Measurements from ENCODE around the gene LYAR. TPM values are rescaled to one million over a fixed set of nuclear protein-coding genes. Genes with fewer than 3 reads are reported as not detected.
A peak's percentile ranks its signal among the peaks of the same experiment; 100 is the strongest.

Gene LYAR
- total and polyA plus RNA-seq, 2 of the 4 experiments (the other 2 are of a cell fraction) = 5.4 to 8.2 TPM

GRCh38 chr4:4308800-4309441, 19.0 kb upstream of the LYAR start:
- Histone ChIP-seq H3K4me2 (ENCODE audit: low read depth, low read length) (peak overlapping the region; percentile 2; the same call in 1 of the 2 replicates), H4K91ac (ENCODE audit: insufficient read depth, low read depth, low read length) (peak overlapping the region; percentile 5; the same call in 1 of the 2 replicates), H3K4me3 (ENCODE audit: insufficient read depth, low read depth, low read length) (no peak overlapping the region), H4K20me1 (ENCODE audit: insufficient read depth, low read length) (0 out of 2 replicates have a peak, but pooled peaks cover 5% of the 10 kb centered on the region), H3K9me3 (ENCODE audit: control insufficient read depth, insufficient read depth, low read length) (no peaks in the 10 kb centered on the region), H3K36me3 (ENCODE audit: control insufficient read depth, insufficient read depth, low read length) (peaks cover 21% of the 10 kb centered on the region), H3K18ac (ENCODE audit: low read depth, low read length) (peak overlapping the region; percentile 38; the same call in 1 of the 2 replicates), H2AFZ (replicated peaks; ENCODE audit: low read length, poor library complexity) (no peak overlapping the region), H2AK5ac (ENCODE audit: low read depth, low read length) (peak overlapping the region; percentile 84), H3K4me1 (ENCODE audit: control insufficient read depth, insufficient read depth, low read length) (peaks cover 9% of the 10 kb centered on the region), H3K79me1 (ENCODE audit: low read depth in 1 of 2, low read length in 2 of 2) (peaks cover 0 to 32% of the 10 kb centered on the region in 2 experiments; a peak in 3 of 4 replicates), H3K27ac (ENCODE audit: insufficient read depth, low read length) (no peak overlapping the region), H2AK9ac (replicated peaks; ENCODE audit: low read depth, low read length, poor library complexity) (no peak overlapping the region), H3K56ac (ENCODE audit: extremely low read depth, insufficient read depth, low read length) (peak overlapping the region; percentile 7; the same call in 1 of the 2 replicates), H2BK5ac (ENCODE audit: low read depth, low read length, poor library complexity, severe bottlenecking) (peak overlapping the region; percentile 67), H2BK15ac (ENCODE audit: low read depth, low read length) (peak overlapping the region; percentile 7; the same call in 1 of the 3 replicates), H3K27me3 (ENCODE audit: control insufficient read depth, insufficient read depth, low read length) (no peaks in the 10 kb centered on the region), H3K9me1 (ENCODE audit: insufficient read depth, low read length) (peaks cover 10% of the 10 kb centered on the region; the same call in 1 of the 2 replicates), H3K14ac (replicated peaks; ENCODE audit: low read depth, low read length) (peak overlapping the region; percentile 82; the same call in 1 of the 2 replicates), H2BK120ac (ENCODE audit: low read depth, low read length) (peak overlapping the region; percentile 88), H3K4ac (ENCODE audit: low read depth, low read length) (peak overlapping the region; percentile 80), H3K9ac (ENCODE audit: low read depth, low read length) (no peak overlapping the region), H2BK20ac (ENCODE audit: low read depth, low read length) (peak overlapping the region; percentile 62), H4K8ac (ENCODE audit: low read depth in 2 of 2, low read length in 2 of 2) (peak overlapping the region in 1 of 2 experiments; percentile 51; a peak in 2 of 4 replicates), H3K23ac (ENCODE audit: low read depth, low read length) (peak overlapping the region; percentile 13; the same call in 1 of the 2 replicates), H4K5ac (ENCODE audit: low read depth, low read length) (0 out of 2 replicates have a peak overlapping the region, but pooled peaks have one; percentile 31)
- DNase-seq (peak; percentile 81), ATAC-seq (ENCODE audit: low read depth) (peak; percentile 87)
- dilution Hi-C loops (cut with HindIII; ENCODE audit: low sequenced_read_pairs, unreplicated experiment) (no loop called here), in situ Hi-C loops (cut with MboI; ENCODE audit: low sequenced_read_pairs) (no loop called here), intact Hi-C loops (cut with micrococcal nuclease) (no loop called here)
- POLR2A ChIA-PET (ENCODE audit: unreplicated experiment) = interaction anchor here (0.5 kb wide), 1 partner anchor 38 kb away, joined by 3 read pairs; no protein-coding TSS in a partner anchor
- TF ChIP-seq BHLHE40 (IDR thresholded peaks at IDR 0.05; ENCODE audit: low read depth, low read length) (0 out of 2 replicates have a peak, but pooled peaks have one; percentile 26), FOS (IDR thresholded peaks at IDR 0.05; ENCODE audit: low read depth, low read length) (peak; percentile 42; the same call in 1 of the 2 replicates), RAD21 (IDR thresholded peaks at IDR 0.05; ENCODE audit: low read length) (no peak), RFX5 (IDR thresholded peaks at IDR 0.05; ENCODE audit: low read depth, low read length) (no peak)
- BruUV-seq (replicated peaks) = no TSS peak
- CTCF ChIA-PET = no interaction called here
- WGBS, 2 experiments (ENCODE audit: extremely low coverage in 2 of 2, insufficient read length in 1 of 2) = 0% methylated on average over 1 of the region's 9 CpGs; no CpG with 5 or more reads in 1 of the 2 experiments
